AML-193 (cell line): ENCODE measurements around the gene ATP5PO.

ENCODE experiments used
- DNase-seq, 2 experiments: peaks; one replicate each; lab custom pipeline; 2025; lab: John Stamatoyannopoulos, UW

Gene ATP5PO

GRCh38 chr21:33915368-33916199, at the start of gene ATP5PO:
ATP5PO (minus strand) TSS chr21:33915804; CDS start chr21:33915763, 41 bp downstream.
- peak; percentile 92 to 95 for DNase-seq

GRCh38 chr21:33964706-33965325, 49.2 kb upstream of the ATP5PO start:
- no peak for DNase-seq

- no peak for DNase-seq
Observed at GRCh38 chr21:33963848-33964555, 48.4 kb upstream of the ATP5PO start.

GRCh38 chr21:33962290-33962689, 46.7 kb upstream of the ATP5PO start:
- no peak for DNase-seq

- DNase-seq = no peak
Observed at GRCh38 chr21:33961061-33961460, 45.5 kb upstream of the ATP5PO start.

- DNase-seq = no peak
Observed at GRCh38 chr21:33959680-33960079, 44.1 kb upstream of the ATP5PO start.

GRCh38 chr21:33954395-33954794, 38.8 kb upstream of the ATP5PO start:
- DNase-seq = no peak

GRCh38 chr21:33951276-33952178, 35.9 kb upstream of the ATP5PO start:
- DNase-seq = no peak

- no peak for DNase-seq
Observed at GRCh38 chr21:33950431-33951079, 35.0 kb upstream of the ATP5PO start.

- DNase-seq = peak in 1 of 2 experiments; percentile 6
Observed at GRCh38 chr21:33949516-33950430, 34.2 kb upstream of the ATP5PO start.

GRCh38 chr21:33948951-33949444, 33.4 kb upstream of the ATP5PO start:
- no peak for DNase-seq

GRCh38 chr21:33948096-33948950, 32.7 kb upstream of the ATP5PO start:
- DNase-seq = peak; percentile 86 to 92

- peak; percentile 79 to 83 for DNase-seq
Observed at GRCh38 chr21:33947451-33948095, 32.0 kb upstream of the ATP5PO start.

GRCh38 chr21:33945652-33946270, 30.2 kb upstream of the ATP5PO start:
- DNase-seq = peak; percentile 29 to 45

- no peak for DNase-seq
Observed at GRCh38 chr21:33944185-33944763, 28.7 kb upstream of the ATP5PO start.

- DNase-seq = no peak
Observed at GRCh38 chr21:33943293-33943692, 27.7 kb upstream of the ATP5PO start.

- no peak for DNase-seq
Observed at GRCh38 chr21:33942426-33942825, 26.8 kb upstream of the ATP5PO start.

GRCh38 chr21:33940881-33941245, 25.3 kb upstream of the ATP5PO start:
- no peak for DNase-seq
